ENCODE results near the gene CYP2S1.

The CYP2S1 gene

GRCh38 chr19:41244117-41244516, 51.1 kb downstream of the CYP2S1 start:
- in situ Hi-C loops (cut with HindIII; ENCODE audit: low pct_ligation_motif_present, low sequenced_read_pairs) = no loop called here
- no peak for TF ChIP-seq CTCF (IDR thresholded peaks at IDR 0.05; ENCODE audit: low read depth, low read length, missing control alignments)

GRCh38 chr19:41245843-41246242, 52.8 kb downstream of the CYP2S1 start:
- in situ Hi-C loops (cut with HindIII; ENCODE audit: low pct_ligation_motif_present, low sequenced_read_pairs) = no loop called here
- Histone ChIP-seq H3K36me3 (replicated peaks) (peaks cover 87% of the 10 kb centered on the region), H3K27ac (no peak overlapping the region), H3K27me3 (replicated peaks) (no peaks in the 10 kb centered on the region), H3K4me3 (ENCODE audit: low read depth, low read length) (no peak overlapping the region)
- TF ChIP-seq CTCF (IDR thresholded peaks at IDR 0.05; ENCODE audit: low read depth, low read length, missing control alignments) = no peak
- DNase-seq = no peak

More at GRCh38 chr19:41244117-41244516, 51.1 kb downstream of the CYP2S1 start:
- peaks cover 84% of the 10 kb centered on the region for H3K36me3 ChIP-seq (replicated peaks)
- no peak overlapping the region for H3K4me3 ChIP-seq (ENCODE audit: low read depth, low read length)
- DNase-seq = no peak
- no peaks in the 10 kb centered on the region for H3K27me3 ChIP-seq (replicated peaks)
- no peak overlapping the region for H3K27ac ChIP-seq

- Histone ChIP-seq H3K36me3 (replicated peaks) (peaks cover 91% of the 10 kb centered on the region), H3K27me3 (replicated peaks) (no peaks in the 10 kb centered on the region), H3K27ac (no peak overlapping the region), H3K4me3 (ENCODE audit: low read depth, low read length) (no peak overlapping the region)
- peak; percentile 28 for TF ChIP-seq CTCF (IDR thresholded peaks at IDR 0.05; ENCODE audit: low read depth, low read length, missing control alignments)
- in situ Hi-C loops (cut with HindIII; ENCODE audit: low pct_ligation_motif_present, low sequenced_read_pairs) = no loop called here
- no peak for DNase-seq
Measured at GRCh38 chr19:41248895-41249294, 55.9 kb downstream of the CYP2S1 start.

- no peak for DNase-seq
- H3K27ac ChIP-seq = no peak overlapping the region
- H3K4me3 ChIP-seq (ENCODE audit: low read depth, low read length) = no peak overlapping the region
- TF ChIP-seq CTCF (IDR thresholded peaks at IDR 0.05; ENCODE audit: low read depth, low read length, missing control alignments) = no peak
- peaks cover 89% of the 10 kb centered on the region for H3K36me3 ChIP-seq (replicated peaks)
- H3K27me3 ChIP-seq (replicated peaks) = no peaks in the 10 kb centered on the region
- in situ Hi-C loops (cut with HindIII; ENCODE audit: low pct_ligation_motif_present, low sequenced_read_pairs) = no loop called here
Measured at GRCh38 chr19:41249707-41250423, 56.8 kb downstream of the CYP2S1 start.

- no peak overlapping the region for H3K4me3 ChIP-seq (ENCODE audit: low read depth, low read length)
- no peak for DNase-seq
- no peaks in the 10 kb centered on the region for H3K27me3 ChIP-seq (replicated peaks)
- no peak for TF ChIP-seq CTCF (IDR thresholded peaks at IDR 0.05; ENCODE audit: low read depth, low read length, missing control alignments)
- H3K36me3 ChIP-seq (replicated peaks) = peaks cover 95% of the 10 kb centered on the region
- in situ Hi-C loops (cut with HindIII; ENCODE audit: low pct_ligation_motif_present, low sequenced_read_pairs) = no loop called here
- no peak overlapping the region for H3K27ac ChIP-seq
Measured at GRCh38 chr19:41253660-41254059, 60.6 kb downstream of the CYP2S1 start.

- DNase-seq = no peak
- Histone ChIP-seq H3K36me3 (replicated peaks) (peaks cover 93% of the 10 kb centered on the region), H3K4me3 (ENCODE audit: low read depth, low read length) (no peak overlapping the region), H3K27ac (no peak overlapping the region), H3K27me3 (replicated peaks) (no peaks in the 10 kb centered on the region)
- no peak for TF ChIP-seq CTCF (IDR thresholded peaks at IDR 0.05; ENCODE audit: low read depth, low read length, missing control alignments)
- in situ Hi-C loops (cut with HindIII; ENCODE audit: low pct_ligation_motif_present, low sequenced_read_pairs) = no loop called here
Measured at GRCh38 chr19:41255171-41255570, 62.2 kb downstream of the CYP2S1 start.
